Eye (tissue), 1 donor: Measurements from ENCODE around the gene TNFRSF19.
A peak's percentile ranks its signal among the peaks of the same experiment; 100 is the strongest.

Experiments used
- DNase-seq: peaks from one replicate; pipeline ENCODE4 v3.0.0-alpha.2; 2015

TNFRSF19 gene

GRCh38 chr13:23629566-23630272 lies 59.5 kb downstream of the TNFRSF19 start:
- DNase-seq, result no peak

- DNase-seq, result peak; percentile 62
Measured at GRCh38 chr13:23630349-23631093, 60.3 kb downstream of the TNFRSF19 start.

- no peak for DNase-seq
Measured at GRCh38 chr13:23631311-23632047, 61.3 kb downstream of the TNFRSF19 start.

- DNase-seq, result no peak
Measured at GRCh38 chr13:23632048-23632582, 61.9 kb downstream of the TNFRSF19 start.

- no peak for DNase-seq
Measured at GRCh38 chr13:23632741-23633140, 62.5 kb downstream of the TNFRSF19 start.

GRCh38 chr13:23634897-23635296 lies 64.7 kb downstream of the TNFRSF19 start:
- no peak for DNase-seq

- no peak for DNase-seq
Measured at GRCh38 chr13:23636360-23636759, 66.1 kb downstream of the TNFRSF19 start.

- DNase-seq, result peak; percentile 60
Measured at GRCh38 chr13:23637829-23638228, 67.6 kb downstream of the TNFRSF19 start.

GRCh38 chr13:23639674-23640073 lies 69.5 kb downstream of the TNFRSF19 start:
- no peak for DNase-seq

GRCh38 chr13:23642110-23642509 lies 71.9 kb downstream of the TNFRSF19 start:
- DNase-seq, result no peak

GRCh38 chr13:23643338-23644125 lies 73.3 kb downstream of the TNFRSF19 start:
- DNase-seq, result no peak

GRCh38 chr13:23644126-23644419 lies 73.9 kb downstream of the TNFRSF19 start:
- DNase-seq, result no peak

- DNase-seq, result no peak
Measured at GRCh38 chr13:23644527-23645138, 74.4 kb downstream of the TNFRSF19 start.

- no peak for DNase-seq
Measured at GRCh38 chr13:23645851-23646250, 75.6 kb downstream of the TNFRSF19 start.

GRCh38 chr13:23651439-23651838 lies 81.2 kb downstream of the TNFRSF19 start:
- DNase-seq, result no peak

GRCh38 chr13:23651887-23652286 lies 81.7 kb downstream of the TNFRSF19 start:
- no peak for DNase-seq

GRCh38 chr13:23652909-23653726 lies 82.9 kb downstream of the TNFRSF19 start:
- DNase-seq, result no peak

GRCh38 chr13:23654111-23655110 lies 84.2 kb downstream of the TNFRSF19 start:
- no peak for DNase-seq

- no peak for DNase-seq
Measured at GRCh38 chr13:23655321-23655720, 85.1 kb downstream of the TNFRSF19 start.
